Neuronal stem cell (in vitro differentiated cells): ENCODE data around the gene TBCEL. TPM values are rescaled to one million over a fixed set of nuclear protein-coding genes. Genes with fewer than 3 reads are reported as not detected.

Source experiments
- DNase-seq: peaks from one replicate; pipeline ENCODE4 v3.0.0-alpha.2; 2013; ENCODE audit warnings: low spot score
- H2AFZ ChIP-seq: one replicate; pipeline ENCODE4 v1.6.1; 2013; ENCODE audit warnings: mild to moderate bottlenecking, low read length, inconsistent platforms
- H2AK5ac ChIP-seq: 2 replicates; pipeline ENCODE4 v1.6.1; 2013; ENCODE audit warnings: low read depth, mild to moderate bottlenecking, inconsistent platforms, low read length, moderate library complexity, mixed read lengths
- H2BK120ac ChIP-seq: 2 replicates; pipeline ENCODE4 v1.6.1; 2013; ENCODE audit warnings: low read depth, mild to moderate bottlenecking, inconsistent platforms, low read length, moderate library complexity, mixed read lengths
- H2BK12ac ChIP-seq: one replicate; pipeline ENCODE4 v1.6.1; 2013; ENCODE audit warnings: low read length, inconsistent platforms
- H2BK15ac ChIP-seq: 2 replicates; pipeline ENCODE4 v1.6.1; 2013; ENCODE audit warnings: mild to moderate bottlenecking, low read length, inconsistent platforms, mixed read lengths
- H2BK5ac ChIP-seq: one replicate; pipeline ENCODE4 v1.6.1; 2013; ENCODE audit warnings: inconsistent platforms, mild to moderate bottlenecking, low read length, moderate library complexity
- H3K14ac ChIP-seq: one replicate; pipeline ENCODE4 v1.6.1; 2013; ENCODE audit warnings: low read length, inconsistent platforms
- H3K18ac ChIP-seq: 2 replicates; pipeline ENCODE4 v1.6.1; 2013; ENCODE audit warnings: low read length, inconsistent platforms
- H3K23ac ChIP-seq: 2 replicates; pipeline ENCODE4 v1.6.1; 2013; ENCODE audit warnings: low read depth, mild to moderate bottlenecking, mixed read lengths, low read length, inconsistent platforms; ENCODE audit not compliant: poor library complexity
- H3K27ac ChIP-seq: replicated peaks from 3 replicates; pipeline ENCODE4 v1.5.1; 2013; ENCODE audit warnings: low read length, inconsistent platforms
- H3K27me3 ChIP-seq, 3 experiments: 2 replicates each; pipeline ENCODE4 v1.6.1; 2013; ENCODE audit warnings: low read length in 3 of 3, mild to moderate bottlenecking in 2 of 3, inconsistent platforms in 1 of 3, low read depth in 1 of 3, mixed read lengths in 1 of 3, moderate library complexity in 1 of 3; ENCODE audit not compliant: control insufficient read depth in 3 of 3, insufficient read depth in 3 of 3
- H3K36me3 ChIP-seq, 2 donors: replicated peaks in 1 of 2; 2 replicates each; pipeline ENCODE4 v1.6.1; 2013; ENCODE audit warnings: low read length in 2 of 2; ENCODE audit not compliant: control insufficient read depth in 2 of 2, insufficient read depth in 2 of 2
- H3K4ac ChIP-seq: 2 replicates; pipeline ENCODE4 v1.6.1; 2013; ENCODE audit warnings: inconsistent platforms, mild to moderate bottlenecking, low read length, moderate library complexity
- H3K4me1 ChIP-seq, 2 donors: 1 replicate in 1 of 2; 2 replicates in 1 of 2; pipeline ENCODE4 v1.6.1; 2013; ENCODE audit warnings: low read length in 2 of 2, low read depth in 1 of 2; ENCODE audit not compliant: control insufficient read depth in 2 of 2, insufficient read depth in 1 of 2
- H3K4me2 ChIP-seq: one replicate; pipeline ENCODE4 v1.6.1; 2013; ENCODE audit warnings: mild to moderate bottlenecking, low read length, inconsistent platforms; ENCODE audit not compliant: insufficient read depth, poor library complexity, severe bottlenecking
- H3K4me3 ChIP-seq, 2 donors: 2 replicates each; pipeline ENCODE4 v1.5.1; 2013; ENCODE audit warnings: low read length in 2 of 2, mild to moderate bottlenecking in 2 of 2, inconsistent platforms in 1 of 2, moderate library complexity in 1 of 2
- H3K79me1 ChIP-seq: one replicate; pipeline ENCODE4 v1.6.1; 2013; ENCODE audit warnings: low read depth, mild to moderate bottlenecking, inconsistent platforms, low read length, moderate library complexity
- H3K9ac ChIP-seq: one replicate; pipeline ENCODE4 v1.6.1; 2013; ENCODE audit warnings: mild to moderate bottlenecking, low read depth, low read length, inconsistent platforms; ENCODE audit not compliant: poor library complexity
- H3K9me3 ChIP-seq, 2 donors: replicated peaks in 1 of 2; 2 replicates each; pipeline versions ENCODE3 to v1.6.1; 2013; ENCODE audit warnings: low read length in 2 of 2, mild to moderate bottlenecking in 2 of 2, inconsistent platforms in 1 of 2, low read depth in 1 of 2, mixed read lengths in 1 of 2, moderate library complexity in 1 of 2; ENCODE audit not compliant: control insufficient read depth in 2 of 2, insufficient read depth in 1 of 2
- H4K8ac ChIP-seq: one replicate; pipeline ENCODE4 v1.6.1; 2013; ENCODE audit warnings: low read depth, mild to moderate bottlenecking, inconsistent platforms, low read length, moderate library complexity
- H4K91ac ChIP-seq: one replicate; pipeline ENCODE4 v1.6.1; 2013; ENCODE audit warnings: low read length, low read depth, mild to moderate bottlenecking, inconsistent platforms; ENCODE audit not compliant: poor library complexity
- WGBS, 2 donors: extraction: QIAGEN DNeasy Blood & Tissue Kit; methylation state at CpG; one replicate each; pipeline ENCODE4 v1.1.7; 2013; ENCODE audit warnings: missing lambda C conversion rate in 2 of 2, mixed read lengths in 1 of 2; ENCODE audit not compliant: insufficient read length in 2 of 2, insufficient replicate concordance in 1 of 2; ENCODE audit errors: extremely low coverage in 2 of 2; 5-methylcytosine and 5-hydroxymethylcytosine counted together
- polyA plus RNA-seq, 2 experiments: library from polyadenylated mRNA; stranded (reverse); fragments of 200-250 nt; gene quantifications; one replicate each; pipeline ENCODE4 v1.2.3, GENCODE V29; 2013

TBCEL gene, protein sequence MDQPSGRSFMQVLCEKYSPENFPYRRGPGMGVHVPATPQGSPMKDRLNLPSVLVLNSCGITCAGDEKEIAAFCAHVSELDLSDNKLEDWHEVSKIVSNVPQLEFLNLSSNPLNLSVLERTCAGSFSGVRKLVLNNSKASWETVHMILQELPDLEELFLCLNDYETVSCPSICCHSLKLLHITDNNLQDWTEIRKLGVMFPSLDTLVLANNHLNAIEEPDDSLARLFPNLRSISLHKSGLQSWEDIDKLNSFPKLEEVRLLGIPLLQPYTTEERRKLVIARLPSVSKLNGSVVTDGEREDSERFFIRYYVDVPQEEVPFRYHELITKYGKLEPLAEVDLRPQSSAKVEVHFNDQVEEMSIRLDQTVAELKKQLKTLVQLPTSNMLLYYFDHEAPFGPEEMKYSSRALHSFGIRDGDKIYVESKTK
- 6.8 TPM for polyA plus RNA-seq (2013, experiment 1 of 2)
- polyA plus RNA-seq (2013, experiment 2 of 2) = 6.7 TPM

DNA sequence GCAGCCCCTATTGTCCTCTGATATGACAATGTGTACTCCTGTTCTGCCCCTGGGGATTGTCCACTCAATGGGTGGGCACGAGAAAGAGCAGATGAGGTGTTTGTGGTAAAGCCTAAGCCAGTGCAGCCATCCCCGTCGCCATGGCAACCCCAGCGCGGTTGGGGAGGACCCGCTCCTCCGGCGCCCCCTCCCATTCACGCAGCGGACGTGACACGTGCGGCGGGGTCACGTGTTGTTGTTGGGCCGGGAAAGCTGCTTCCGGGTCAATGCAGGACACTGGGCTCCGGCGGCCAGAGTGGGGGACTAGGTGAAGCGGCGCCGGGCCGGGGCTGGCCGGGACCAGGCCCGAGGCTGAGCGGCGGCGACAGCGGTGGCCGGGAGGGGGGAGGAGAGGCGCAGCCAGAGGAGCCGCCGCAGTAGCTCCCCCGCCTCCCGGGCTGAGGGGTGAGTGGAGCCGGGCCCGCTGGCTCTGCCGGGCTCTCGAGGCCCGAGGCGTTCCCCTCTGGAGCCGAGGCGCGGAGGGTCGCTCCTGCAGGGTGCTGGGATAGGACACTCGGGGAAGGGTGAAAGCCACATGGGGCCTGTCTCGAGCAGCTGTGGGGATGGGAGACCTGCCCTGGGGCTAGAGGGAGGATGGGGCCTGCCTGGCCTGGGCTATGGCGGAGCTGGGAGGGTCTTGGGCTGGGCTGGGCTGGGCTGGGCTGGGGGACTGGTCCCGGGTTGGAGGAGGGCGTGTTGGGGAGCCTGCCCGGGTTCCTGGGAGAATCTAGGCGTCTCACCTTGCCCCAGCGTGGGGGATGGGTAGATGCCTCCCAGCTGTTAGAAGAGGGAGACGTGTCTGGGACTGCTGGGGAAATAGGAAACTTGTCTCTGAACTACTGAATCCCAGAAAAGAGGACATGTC, at the start of gene TBCEL:
TBCEL (plus strand) TSS at position 255 of the 904 bp plus-strand sequence. CDS start 21,589 bp downstream, outside the sequence.
- peak within 1 kb of the TSS; percentile 81 to 92 for H3K4me3 ChIP-seq

DNA sequence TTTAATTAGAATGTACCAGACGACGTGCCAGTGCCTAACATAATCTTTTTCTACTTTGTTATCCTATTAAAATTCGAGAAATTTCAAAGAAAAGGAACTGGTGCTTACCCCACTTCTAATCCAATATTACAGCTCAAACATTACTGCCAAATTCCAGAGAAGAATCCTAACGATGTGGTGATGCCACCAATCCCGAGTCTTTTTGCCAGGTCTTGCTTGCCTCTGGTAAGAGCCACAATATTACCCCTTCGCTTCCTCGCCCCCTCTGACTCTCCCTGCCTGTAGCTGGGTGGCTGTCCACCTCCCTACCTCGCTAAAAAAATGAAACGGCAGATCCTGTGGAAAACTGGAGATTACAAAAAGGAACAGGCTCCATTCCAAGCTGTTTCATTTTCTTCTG, 49.4 kb upstream of the TBCEL start:
- H3K27ac ChIP-seq = no peak overlapping the region
- H3K14ac ChIP-seq = no peak overlapping the region
- no peak overlapping the region for H4K91ac ChIP-seq
- no peak overlapping the region for H2BK12ac ChIP-seq
- H4K8ac ChIP-seq = no peak overlapping the region
- H3K4me2 ChIP-seq = no peak overlapping the region
- H3K4me1 ChIP-seq = no peaks in the 10 kb centered on the region
- no peak overlapping the region for H2BK5ac ChIP-seq
- H3K18ac ChIP-seq = no peak overlapping the region
- no peak overlapping the region for H3K4me3 ChIP-seq
- no peak overlapping the region for H3K23ac ChIP-seq
- no peak overlapping the region for H2AK5ac ChIP-seq
- no peak overlapping the region for H2BK120ac ChIP-seq
- no peak overlapping the region for H2AFZ ChIP-seq
- H3K27me3 ChIP-seq = no peaks in the 10 kb centered on the region
- no peaks in the 10 kb centered on the region for H3K9me3 ChIP-seq
- no peak overlapping the region for H3K9ac ChIP-seq
- DNase-seq = no peak
- no peak overlapping the region for H2BK15ac ChIP-seq
- H3K36me3 ChIP-seq = no peaks in the 10 kb centered on the region
- H3K4ac ChIP-seq = no peak overlapping the region
- H3K79me1 ChIP-seq = no peaks in the 10 kb centered on the region
- no CpG with 5 or more reads among the region's 9 CpGs for WGBS, 2 donors

More for the DNA sequence above, at the start of gene TBCEL:
- Histone ChIP-seq H3K23ac (peak within 1 kb of the TSS; percentile 25), H2BK12ac (no peak within 1 kb of the TSS), H3K79me1 (peaks cover 10% of the 10 kb centered on the region), H3K4me1 (peaks cover 9 to 10% of the 10 kb centered on the region in 2 donors), H2BK15ac (no peak within 1 kb of the TSS), H3K9me3 (no peaks in the 10 kb centered on the region), H3K14ac (peak within 1 kb of the TSS; percentile 94), H4K8ac (no peak within 1 kb of the TSS), H3K36me3 (peaks cover 0 to 2% of the 10 kb centered on the region in 2 donors), H2BK5ac (peak within 1 kb of the TSS; percentile 97), H3K18ac (peak within 1 kb of the TSS; percentile 90), H3K4ac (peak within 1 kb of the TSS; percentile 37), H3K9ac (peak within 1 kb of the TSS; percentile 93), H3K27me3 (no peaks in the 10 kb centered on the region), H3K4me2 (peak within 1 kb of the TSS; percentile 92), H2AK5ac (peak within 1 kb of the TSS; percentile 86), H3K27ac (no peak within 1 kb of the TSS), H2AFZ (peak within 1 kb of the TSS; percentile 72), H2BK120ac (no peak within 1 kb of the TSS), H4K91ac (no peak within 1 kb of the TSS)
- DNase-seq = peak; percentile 85
- WGBS, 2 donors = no CpG with 5 or more reads among the region's 54 CpGs

DNA sequence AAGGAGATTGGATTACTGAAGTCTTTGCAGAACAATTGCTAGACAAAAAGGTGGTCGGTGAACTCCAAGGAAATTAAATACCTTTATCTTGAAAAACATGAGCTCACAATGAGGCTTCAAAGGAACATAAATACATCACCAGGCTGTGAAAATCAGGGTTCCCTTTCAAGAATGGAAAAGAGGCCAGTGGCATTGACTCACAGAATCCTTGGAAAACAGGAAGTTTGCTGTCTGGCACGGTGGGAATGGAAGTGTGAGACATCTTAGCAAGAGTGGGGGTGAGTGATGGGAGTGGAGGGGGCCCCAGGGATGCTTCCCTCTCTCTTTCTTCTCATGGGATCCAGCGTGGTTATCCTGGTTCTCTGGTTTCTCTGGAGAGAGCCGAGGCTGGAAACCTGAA, 48.9 kb upstream of the TBCEL start:
- Histone ChIP-seq H3K18ac (no peak overlapping the region), H2BK120ac (no peak overlapping the region), H4K91ac (no peak overlapping the region), H3K9me3 (no peaks in the 10 kb centered on the region), H3K4ac (no peak overlapping the region), H3K9ac (no peak overlapping the region), H2BK12ac (no peak overlapping the region), H2BK15ac (no peak overlapping the region), H3K23ac (no peak overlapping the region), H4K8ac (no peak overlapping the region), H3K36me3 (no peaks in the 10 kb centered on the region), H3K4me1 (no peaks in the 10 kb centered on the region), H3K4me2 (no peak overlapping the region), H3K27ac (no peak overlapping the region), H2BK5ac (no peak overlapping the region), H2AK5ac (no peak overlapping the region), H3K14ac (no peak overlapping the region), H3K27me3 (no peaks in the 10 kb centered on the region), H3K79me1 (no peaks in the 10 kb centered on the region), H3K4me3 (no peak overlapping the region), H2AFZ (no peak overlapping the region)
- WGBS, 2 donors = no CpG with 5 or more reads among the region's 4 CpGs
- DNase-seq = no peak
